Osteocyte (in vitro differentiated cells): ENCODE measurements around the gene MCM10. TPM values are rescaled to one million over a fixed set of nuclear protein-coding genes. Genes with fewer than 3 reads are reported as not detected.
A peak's percentile ranks its signal among the peaks of the same experiment; 100 is the strongest.
"Not testable (repeated sequence)": the region's sequence is repeated elsewhere in the genome, so short reads cannot be mapped to it uniquely, and the experiment has no call there.

Experiments used
- DNase-seq: peaks from one replicate; pipeline ENCODE4 v3.0.0; 2021; ENCODE audit warnings: mixed read lengths; ENCODE audit not compliant: unreplicated experiment; ENCODE audit errors: extremely low spot score
- H3K27ac Mint-ChIP-seq: one replicate; pipeline ENCODE4 v1.8.0; 2021; ENCODE audit warnings: mild to moderate bottlenecking, mixed read lengths; ENCODE audit not compliant: unreplicated experiment
- H3K27me3 Mint-ChIP-seq: one replicate; pipeline ENCODE4 v1.8.0; 2021; ENCODE audit warnings: mixed read lengths; ENCODE audit not compliant: unreplicated experiment
- H3K36me3 Mint-ChIP-seq: one replicate; pipeline ENCODE4 v1.8.0; 2021; ENCODE audit warnings: mixed read lengths; ENCODE audit not compliant: unreplicated experiment
- H3K4me1 Mint-ChIP-seq: one replicate; pipeline ENCODE4 v1.8.0; 2021; ENCODE audit warnings: mixed read lengths; ENCODE audit not compliant: unreplicated experiment
- H3K4me3 Mint-ChIP-seq: one replicate; pipeline ENCODE4 v1.8.0; 2021; ENCODE audit warnings: mild to moderate bottlenecking, moderate library complexity, mixed read lengths; ENCODE audit not compliant: unreplicated experiment
- H3K9me3 Mint-ChIP-seq: one replicate; pipeline ENCODE4 v1.8.0; 2021; ENCODE audit warnings: mixed read lengths; ENCODE audit not compliant: unreplicated experiment
- total RNA-seq: library from RNA; stranded (reverse); gene quantifications from 2 replicates; pipeline ENCODE4 v1.2.1, GENCODE V29; 2021
- TF ChIP-seq, protein P1 (sequence below): fragments of 200-600 bp; sonication (generic); IDR thresholded peaks from 2 replicates; pipeline ENCODE4 v1.5.0; 2021; ENCODE audit warnings: antibody characterized with exemption, mild to moderate bottlenecking, moderate library complexity

MCM10 gene
- total RNA-seq, 1 donor from 2014 or later, result 3.7 TPM

DNA sequence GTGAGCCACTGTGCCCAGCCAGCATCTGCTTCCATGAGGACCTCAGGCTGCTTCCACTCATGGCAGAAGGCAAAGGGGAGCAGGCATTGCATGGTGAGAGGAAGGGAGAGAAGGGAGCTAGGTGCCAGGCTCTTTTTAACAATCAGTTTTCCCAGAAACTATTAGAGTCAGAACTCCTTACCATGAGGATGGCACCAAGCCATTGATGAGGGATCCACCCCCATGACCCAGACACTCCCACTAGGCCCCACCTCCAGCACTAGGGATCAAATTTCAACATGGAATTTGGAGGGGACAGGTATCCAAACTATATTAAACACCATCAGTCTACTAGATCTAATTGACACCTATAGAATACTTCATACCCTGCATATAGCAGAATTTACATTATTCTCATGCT lies 14.2 kb upstream of the MCM10 start:
- peaks cover 22% of the 10 kb centered on the region for H3K9me3 Mint-ChIP-seq
- TF ChIP-seq, protein P1, sequence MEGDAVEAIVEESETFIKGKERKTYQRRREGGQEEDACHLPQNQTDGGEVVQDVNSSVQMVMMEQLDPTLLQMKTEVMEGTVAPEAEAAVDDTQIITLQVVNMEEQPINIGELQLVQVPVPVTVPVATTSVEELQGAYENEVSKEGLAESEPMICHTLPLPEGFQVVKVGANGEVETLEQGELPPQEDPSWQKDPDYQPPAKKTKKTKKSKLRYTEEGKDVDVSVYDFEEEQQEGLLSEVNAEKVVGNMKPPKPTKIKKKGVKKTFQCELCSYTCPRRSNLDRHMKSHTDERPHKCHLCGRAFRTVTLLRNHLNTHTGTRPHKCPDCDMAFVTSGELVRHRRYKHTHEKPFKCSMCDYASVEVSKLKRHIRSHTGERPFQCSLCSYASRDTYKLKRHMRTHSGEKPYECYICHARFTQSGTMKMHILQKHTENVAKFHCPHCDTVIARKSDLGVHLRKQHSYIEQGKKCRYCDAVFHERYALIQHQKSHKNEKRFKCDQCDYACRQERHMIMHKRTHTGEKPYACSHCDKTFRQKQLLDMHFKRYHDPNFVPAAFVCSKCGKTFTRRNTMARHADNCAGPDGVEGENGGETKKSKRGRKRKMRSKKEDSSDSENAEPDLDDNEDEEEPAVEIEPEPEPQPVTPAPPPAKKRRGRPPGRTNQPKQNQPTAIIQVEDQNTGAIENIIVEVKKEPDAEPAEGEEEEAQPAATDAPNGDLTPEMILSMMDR, result no peak
- no peak overlapping the region for H3K27ac Mint-ChIP-seq
- no peaks in the 10 kb centered on the region for H3K27me3 Mint-ChIP-seq
- no peak for DNase-seq
- peaks cover 27% of the 10 kb centered on the region for H3K36me3 Mint-ChIP-seq
- H3K4me1 Mint-ChIP-seq, result peaks cover 2% of the 10 kb centered on the region
- H3K4me3 Mint-ChIP-seq, result no peak overlapping the region

DNA sequence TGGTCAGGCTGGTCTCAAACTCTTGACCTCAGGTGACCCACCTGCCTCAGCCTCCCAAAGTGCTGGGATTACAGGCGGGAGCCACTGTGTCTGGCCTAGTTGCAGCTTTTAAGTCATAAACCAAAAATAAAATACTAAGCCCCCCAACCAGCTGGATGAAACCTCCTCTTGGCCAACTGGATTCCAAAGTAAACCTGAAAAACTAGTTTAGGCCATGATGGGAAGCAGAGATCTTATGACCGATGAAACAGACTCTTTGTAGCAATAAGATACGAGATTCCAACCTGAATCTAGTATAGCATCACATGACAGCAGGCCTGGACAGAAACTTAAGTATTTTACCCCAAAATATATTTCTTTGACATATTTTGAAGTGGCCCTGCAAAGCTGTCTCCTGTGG lies 9.1 kb upstream of the MCM10 start:
- TF ChIP-seq, protein P1, result no peak
- Mint-ChIP-seq H3K27me3 (no peaks in the 10 kb centered on the region), H3K36me3 (peaks cover 1% of the 10 kb centered on the region), H3K4me1 (no peaks in the 10 kb centered on the region), H3K9me3 (peaks cover 11% of the 10 kb centered on the region), H3K4me3 (no peak overlapping the region), H3K27ac (no peak overlapping the region)
- DNase-seq, result no peak

DNA sequence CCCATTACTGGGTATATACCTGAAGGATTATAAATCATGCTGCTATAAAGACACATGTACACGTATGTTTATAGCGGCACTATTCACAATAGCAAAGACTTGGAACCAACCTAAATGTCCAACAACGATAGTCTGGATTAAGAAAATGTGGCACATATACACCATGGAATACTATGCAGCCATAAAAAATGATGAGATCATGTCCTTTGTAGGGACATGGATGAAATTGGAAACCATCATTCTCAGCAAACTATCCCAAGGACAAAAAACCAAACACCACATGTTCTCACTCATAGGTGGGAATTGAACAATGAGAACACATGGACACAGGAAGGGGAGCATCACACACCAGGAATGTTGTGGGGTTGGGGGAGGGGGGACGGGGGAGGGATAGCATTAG lies 5.5 kb upstream of the MCM10 start:
- H3K36me3 Mint-ChIP-seq, H3K27me3 Mint-ChIP-seq, H3K4me1 Mint-ChIP-seq, H3K9me3 Mint-ChIP-seq, H3K27ac Mint-ChIP-seq, H3K4me3 Mint-ChIP-seq, DNase-seq: not testable (repeated sequence)

DNA sequence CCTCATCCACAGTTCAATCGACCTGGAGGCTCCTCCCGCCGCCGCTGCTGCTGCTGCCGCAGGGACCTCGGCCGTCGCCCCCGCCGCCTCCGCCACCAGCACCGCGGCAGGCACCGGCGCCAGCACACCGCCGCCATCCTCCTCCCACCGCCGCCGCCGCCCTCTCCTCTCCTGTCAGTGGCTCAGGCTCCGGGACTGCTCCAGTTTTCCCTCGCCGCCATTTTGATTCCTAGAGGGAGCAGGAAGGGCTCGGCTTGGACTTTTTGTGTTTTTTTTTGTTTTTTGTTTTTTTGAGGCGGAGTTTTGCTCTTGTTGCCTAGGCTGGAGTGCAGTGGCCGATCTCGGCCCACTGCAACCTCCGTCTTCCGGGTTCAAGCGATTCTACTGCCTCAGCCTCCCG lies 3.0 kb upstream of the MCM10 start:
- no peaks in the 10 kb centered on the region for H3K36me3 Mint-ChIP-seq
- TF ChIP-seq, protein P1, result no peak
- no peak for DNase-seq
- no peak overlapping the region for H3K27ac Mint-ChIP-seq
- no peaks in the 10 kb centered on the region for H3K9me3 Mint-ChIP-seq
- H3K27me3 Mint-ChIP-seq, result no peaks in the 10 kb centered on the region
- H3K4me1 Mint-ChIP-seq, result peaks cover 16% of the 10 kb centered on the region
- no peak overlapping the region for H3K4me3 Mint-ChIP-seq

DNA sequence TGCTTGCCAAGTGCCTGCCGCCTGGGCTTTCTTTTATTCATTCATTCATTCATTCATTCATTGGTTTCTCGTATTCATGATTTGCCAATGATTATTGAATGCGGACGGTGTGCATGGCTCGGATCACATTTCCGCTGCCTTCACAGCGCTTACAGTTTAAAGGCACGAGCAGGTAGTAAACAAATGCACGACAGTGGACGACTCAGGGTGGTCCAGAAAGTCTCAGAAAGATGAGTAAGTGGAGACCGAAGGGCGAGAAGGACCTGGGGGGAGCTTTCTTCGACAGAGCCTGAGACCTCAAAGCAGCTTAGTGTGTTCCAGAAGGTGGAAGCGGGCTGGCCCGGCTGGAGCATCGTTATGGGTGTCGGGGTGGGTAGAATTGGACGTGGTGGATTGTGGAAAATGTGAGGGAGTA lies 506 bp downstream of the MCM10 start:
- peaks cover 16% of the 10 kb centered on the region for H3K4me1 Mint-ChIP-seq
- DNase-seq, result no peak
- H3K27ac Mint-ChIP-seq, result no peak overlapping the region
- peak overlapping the region; percentile 82 for H3K4me3 Mint-ChIP-seq
- TF ChIP-seq, protein P1, result no peak
- no peaks in the 10 kb centered on the region for H3K27me3 Mint-ChIP-seq
- H3K36me3 Mint-ChIP-seq, result no peaks in the 10 kb centered on the region
- H3K9me3 Mint-ChIP-seq, result no peaks in the 10 kb centered on the region

DNA sequence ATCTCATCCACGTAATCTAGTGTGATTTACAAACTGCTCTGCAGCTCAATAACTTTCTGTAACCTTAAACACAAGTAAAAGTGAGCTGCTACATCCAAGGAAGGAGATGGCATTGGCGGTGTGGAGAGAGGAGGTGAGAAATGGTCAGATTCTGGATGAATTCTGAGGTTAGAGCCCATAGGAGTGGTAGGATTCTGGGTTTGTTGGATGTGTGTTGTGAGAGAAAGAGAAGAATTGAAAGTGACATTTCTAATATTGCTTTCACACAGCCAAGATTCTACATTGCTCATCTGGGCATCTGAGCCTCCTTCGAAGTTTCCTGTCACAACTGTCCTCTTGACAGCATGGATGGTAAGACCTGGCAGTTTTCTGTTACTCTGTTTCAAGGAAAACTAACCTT lies 2.5 kb downstream of the MCM10 start:
- peaks cover 2% of the 10 kb centered on the region for H3K36me3 Mint-ChIP-seq
- no peaks in the 10 kb centered on the region for H3K27me3 Mint-ChIP-seq
- H3K4me1 Mint-ChIP-seq, result peaks cover 16% of the 10 kb centered on the region
- DNase-seq, result no peak
- H3K9me3 Mint-ChIP-seq, result no peaks in the 10 kb centered on the region
- no peak overlapping the region for H3K4me3 Mint-ChIP-seq
- TF ChIP-seq, protein P1, result no peak
- H3K27ac Mint-ChIP-seq, result no peak overlapping the region
